RPMI7951 (cell line): Measurements from ENCODE around the gene GBF1. TPM values are rescaled to one million over a fixed set of nuclear protein-coding genes. Genes with fewer than 3 reads are reported as not detected.

ENCODE experiments used
- DNase-seq: peaks from one replicate; pipeline ENCODE4 v3.0.0-alpha.2; 2012; ENCODE audit warnings: low read depth
- total RNA-seq: library from RNA; depleted of rRNA; stranded (reverse); fragments of >200 nt; shearing (Covaris generic); gene quantifications from 2 replicates; pipeline ENCODE4 v1.2.3, GENCODE V29; 2014

GBF1 gene
- total RNA-seq, 1 experiment from 2014 or later: 31.0 TPM

- peak; percentile 17 for DNase-seq
Observed at GRCh38 chr10:102347236-102347828, 102.0 kb downstream of the GBF1 start.

GRCh38 chr10:102352066-102352715 lies 106.9 kb downstream of the GBF1 start:
- peak; percentile 50 for DNase-seq

- no peak for DNase-seq
Observed at GRCh38 chr10:102354451-102354850, 109.1 kb downstream of the GBF1 start.

GRCh38 chr10:102358712-102359382 lies 113.5 kb downstream of the GBF1 start:
- peak; percentile 43 for DNase-seq

GRCh38 chr10:102367441-102367840 lies 122.1 kb downstream of the GBF1 start:
- DNase-seq: peak; percentile 22

GRCh38 chr10:102368077-102368476 lies 122.7 kb downstream of the GBF1 start:
- DNase-seq: peak; percentile 19

GRCh38 chr10:102371295-102371694 lies 126.0 kb downstream of the GBF1 start:
- DNase-seq: no peak

- DNase-seq: no peak
Observed at GRCh38 chr10:102375250-102375649, 129.9 kb downstream of the GBF1 start.

GRCh38 chr10:102375867-102376266 lies 130.5 kb downstream of the GBF1 start:
- no peak for DNase-seq

GRCh38 chr10:102376901-102377300 lies 131.6 kb downstream of the GBF1 start:
- DNase-seq: no peak

- DNase-seq: no peak
Observed at GRCh38 chr10:102379383-102379782, 134.1 kb downstream of the GBF1 start.

- DNase-seq: no peak
Observed at GRCh38 chr10:102381983-102382382, 136.7 kb downstream of the GBF1 start.

GRCh38 chr10:102382871-102383270 lies 137.5 kb downstream of the GBF1 start:
- DNase-seq: no peak

- no peak for DNase-seq
Observed at GRCh38 chr10:102384053-102384452, 138.7 kb downstream of the GBF1 start.

GRCh38 chr10:102384606-102385429 lies 139.5 kb downstream of the GBF1 start:
- DNase-seq: peak; percentile 20

GRCh38 chr10:102389894-102390293 lies 144.6 kb downstream of the GBF1 start:
- no peak for DNase-seq

GRCh38 chr10:102392306-102392705 lies 147.0 kb downstream of the GBF1 start:
- DNase-seq: no peak

- DNase-seq: no peak
Observed at GRCh38 chr10:102393411-102394078, 148.2 kb downstream of the GBF1 start.

- DNase-seq: peak; percentile 92
Observed at GRCh38 chr10:102394079-102394800, 148.9 kb downstream of the GBF1 start.

GRCh38 chr10:102394801-102395399 lies 149.6 kb downstream of the GBF1 start:
- DNase-seq: peak; percentile 42
